ENCODE measurements around the gene AVEN.

AVEN gene

GRCh38 chr15:33960549-33960935 is 78.5 kb downstream of the AVEN start:
- TF ChIP-seq CTCF (conservative IDR thresholded peaks at IDR 0.05): no peak
- TF ChIP-seq ZFX (IDR thresholded peaks at IDR 0.05): no peak
- H3K27ac ChIP-seq: no peak overlapping the region

- TF ChIP-seq CTCF (conservative IDR thresholded peaks at IDR 0.05) (no peak), ZFX (IDR thresholded peaks at IDR 0.05) (no peak)
- no peak overlapping the region for H3K27ac ChIP-seq
Observed at GRCh38 chr15:33959844-33960548, 79.0 kb downstream of the AVEN start.

DNA sequence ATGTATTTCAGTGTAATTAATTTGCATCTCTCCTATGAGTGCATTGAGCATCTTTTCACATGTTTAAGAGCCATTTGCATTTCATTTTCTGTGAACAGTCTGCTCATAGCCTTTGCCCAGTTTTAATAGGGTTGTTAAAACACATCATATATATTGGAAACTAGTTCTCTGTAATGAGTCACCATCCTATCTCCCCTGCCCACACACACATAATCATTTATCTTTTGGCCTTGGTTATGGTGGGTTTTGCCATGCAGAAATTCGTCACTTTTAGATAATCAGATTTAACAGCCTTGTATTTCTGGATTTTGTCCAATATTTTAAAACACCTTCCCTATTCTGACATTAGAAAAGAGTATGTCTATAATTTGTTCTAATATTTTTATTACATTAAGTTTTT is 82.6 kb downstream of the AVEN start:
- H3K27ac ChIP-seq: no peak overlapping the region
- TF ChIP-seq ZFX (IDR thresholded peaks at IDR 0.05) (no peak), CTCF (conservative IDR thresholded peaks at IDR 0.05) (no peak)

- TF ChIP-seq CTCF (conservative IDR thresholded peaks at IDR 0.05) (no peak), ZFX (IDR thresholded peaks at IDR 0.05) (no peak)
- H3K27ac ChIP-seq: no peak overlapping the region
Observed at GRCh38 chr15:33955945-33956344, 83.1 kb downstream of the AVEN start.

GRCh38 chr15:33946152-33946551 is 92.9 kb downstream of the AVEN start:
- no peak for TF ChIP-seq ZFX (IDR thresholded peaks at IDR 0.05)
- no peak overlapping the region for H3K27ac ChIP-seq

DNA sequence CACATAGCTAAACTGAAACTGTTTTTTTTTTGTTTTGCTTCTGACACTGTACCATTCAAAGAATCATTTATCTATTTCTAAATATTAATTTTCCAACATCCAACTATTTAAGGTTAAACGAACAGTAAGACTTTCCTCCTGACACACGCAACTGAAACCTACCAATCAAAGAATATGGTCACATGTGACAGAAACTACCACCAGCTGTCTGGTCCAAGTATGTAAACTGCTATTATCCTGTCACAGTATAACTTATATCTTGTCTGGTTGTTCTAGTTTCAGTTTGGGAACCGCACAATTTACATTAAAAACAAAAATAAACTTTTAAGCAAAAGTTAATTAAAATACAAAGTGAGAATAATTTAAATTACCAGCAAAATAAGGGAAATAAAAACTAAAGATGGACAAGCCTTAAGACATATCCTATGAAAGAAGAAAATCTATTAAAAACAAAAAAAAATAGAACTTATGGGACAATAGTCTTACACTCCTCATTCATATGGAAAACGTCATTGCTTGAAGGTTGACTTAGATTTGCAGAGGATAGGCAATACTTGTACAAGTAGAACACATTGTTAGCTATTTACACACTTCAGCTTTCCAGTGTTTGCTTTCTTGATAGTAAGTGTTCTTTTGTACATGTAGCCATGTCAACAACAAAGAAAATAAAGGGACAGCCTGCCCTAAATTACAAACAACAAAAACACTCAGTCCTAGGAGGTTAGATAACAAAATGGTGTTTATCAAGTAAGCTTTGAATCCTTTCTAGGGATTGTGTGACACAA is 97.5 kb downstream of the AVEN start:
- H3K27ac ChIP-seq: no peak overlapping the region
- TF ChIP-seq CTCF (conservative IDR thresholded peaks at IDR 0.05) (no peak), ZFX (IDR thresholded peaks at IDR 0.05) (no peak)

- TF ChIP-seq ZFX (IDR thresholded peaks at IDR 0.05) (no peak), CTCF (conservative IDR thresholded peaks at IDR 0.05) (no peak)
- no peak overlapping the region for H3K27ac ChIP-seq
Observed at GRCh38 chr15:33934921-33935320, 104.1 kb downstream of the AVEN start.
